Fibroblast of the aortic adventitia (primary cell): Measurements from ENCODE around the gene LCN15. TPM values are rescaled to one million over a fixed set of nuclear protein-coding genes. Genes with fewer than 3 reads are reported as not detected.
"Not testable (repeated sequence)": the region's sequence is repeated elsewhere in the genome, so short reads cannot be mapped to it uniquely, and the experiment has no call there.

Experiments used
- DNase-seq: peaks from one replicate; pipeline ENCODE4 v3.0.0-alpha.2; 2010; ENCODE audit warnings: low read depth
- H3K4me3 ChIP-seq: 2 replicates; pipeline ENCODE4 v1.5.1; 2011; ENCODE audit warnings: low read depth, mild to moderate bottlenecking, control low read depth, low read length, moderate library complexity
- CTCF ChIP-seq: IDR thresholded peaks from 2 replicates; pipeline ENCODE4 v1.5.1; 2011; ENCODE audit warnings: mild to moderate bottlenecking, low read length, control low read depth, inconsistent platforms; ENCODE audit not compliant: insufficient read depth
- total RNA-seq: library from RNA; depleted of rRNA; stranded (reverse); fragments of >200 nt; gene quantifications from 2 replicates; pipeline ENCODE4 v1.2.3, GENCODE V29; 2012; ENCODE audit warnings: low replicate concordance

LCN15 gene
- total RNA-seq, 1 donor, result not detected

GRCh38 chr9:136769710-136770191 lies 5.4 kb upstream of the LCN15 start:
- no peak for DNase-seq
- TF ChIP-seq CTCF, result peak; percentile 63
- no peak overlapping the region for H3K4me3 ChIP-seq

GRCh38 chr9:136766410-136767120 lies 2.2 kb upstream of the LCN15 start:
- DNase-seq, result peak; percentile 32
- not testable (repeated sequence) for H3K4me3 ChIP-seq

- not testable (repeated sequence) for H3K4me3 ChIP-seq, DNase-seq
Measured at GRCh38 chr9:136765745-136766409, 1.6 kb upstream of the LCN15 start.

GRCh38 chr9:136765041-136765440 lies 723 bp upstream of the LCN15 start:
- DNase-seq, result no peak
- H3K4me3 ChIP-seq, result no peak overlapping the region
- TF ChIP-seq CTCF, result no peak

- TF ChIP-seq CTCF, result no peak
- DNase-seq, result no peak
- H3K4me3 ChIP-seq, result no peak overlapping the region
Measured at GRCh38 chr9:136763649-136764035, 676 bp downstream of the LCN15 start.

- TF ChIP-seq CTCF, result no peak
- DNase-seq, result no peak
- no peak overlapping the region for H3K4me3 ChIP-seq
Measured at GRCh38 chr9:136762915-136763648, 1.2 kb downstream of the LCN15 start.

GRCh38 chr9:136762221-136762691 lies 2.1 kb downstream of the LCN15 start:
- no peak for TF ChIP-seq CTCF
- H3K4me3 ChIP-seq, result no peak overlapping the region
- no peak for DNase-seq
